Measurements from ENCODE around the gene MYH1. TPM values are rescaled to one million over a fixed set of nuclear protein-coding genes. Genes with fewer than 3 reads are reported as not detected.
"Not testable (repeated sequence)": the region's sequence is repeated elsewhere in the genome, so short reads cannot be mapped to it uniquely, and the experiment has no call there.

Gene MYH1
- total and polyA plus RNA-seq, 4 donors = 0.14 TPM; not detected in 3

DNA sequence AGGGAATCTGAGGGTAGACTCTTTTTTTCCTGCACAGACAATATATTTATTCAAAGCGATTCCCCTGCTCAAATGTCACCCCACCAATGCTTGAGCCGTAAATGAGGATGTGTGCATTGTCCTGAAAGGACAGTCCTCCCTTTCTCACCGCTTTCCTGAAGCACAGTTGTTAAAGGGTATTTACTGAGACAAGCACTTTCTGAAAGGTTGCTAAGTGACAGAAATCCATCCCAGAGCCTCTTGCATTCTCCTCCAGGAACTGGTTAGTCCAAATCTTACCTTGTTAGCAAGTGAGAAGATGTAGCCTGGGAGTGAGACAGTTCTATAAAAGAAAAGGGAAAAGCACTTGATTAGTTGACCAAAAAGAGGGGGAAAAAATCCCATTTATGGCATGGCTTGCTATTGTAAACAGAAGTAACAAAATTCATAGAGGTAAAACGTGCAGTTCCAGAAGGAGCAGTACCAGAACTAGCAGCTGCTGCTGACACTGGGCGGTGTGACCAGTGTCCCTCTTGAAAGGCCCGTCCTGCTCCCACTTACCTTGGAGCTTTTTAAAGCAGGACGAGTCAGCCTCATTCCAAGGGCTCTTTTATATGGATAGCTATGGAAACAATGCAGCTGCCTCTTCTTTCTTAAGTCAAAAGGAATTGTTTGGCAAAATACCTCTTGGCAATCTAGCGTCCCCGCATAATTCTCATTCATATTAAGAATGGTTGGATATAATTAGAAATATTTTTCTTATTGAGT, 30.9 kb upstream of the MYH1 start, which contains the start of gene MYH2:
Gene MYH2 (minus strand): TSS at position 563 of the 747 bp plus-strand sequence. CDS start 1,738 bp downstream, outside the sequence.
- no peaks in the 10 kb centered on the region for H3K4me1 ChIP-seq (ENCODE audit: control insufficient read depth in 4 of 4, insufficient read depth in 4 of 4, low read length in 3 of 4)
- TF ChIP-seq JUND (IDR thresholded peaks at IDR 0.05) (no peak), RAD21 (IDR thresholded peaks at IDR 0.05) (no peak), EGR1 (IDR thresholded peaks at IDR 0.05; ENCODE audit: low read depth in 2 of 2) (no peak), NR2F2 (IDR thresholded peaks at IDR 0.05) (no peak), FOXA2 (IDR thresholded peaks at IDR 0.05) (no peak), HNF4A (conservative IDR thresholded peaks at IDR 0.05) (no peak), YY1 (IDR thresholded peaks at IDR 0.05) (no peak), ZBTB33 (IDR thresholded peaks at IDR 0.05) (no peak)
- TF ChIP-seq, protein P1, sequence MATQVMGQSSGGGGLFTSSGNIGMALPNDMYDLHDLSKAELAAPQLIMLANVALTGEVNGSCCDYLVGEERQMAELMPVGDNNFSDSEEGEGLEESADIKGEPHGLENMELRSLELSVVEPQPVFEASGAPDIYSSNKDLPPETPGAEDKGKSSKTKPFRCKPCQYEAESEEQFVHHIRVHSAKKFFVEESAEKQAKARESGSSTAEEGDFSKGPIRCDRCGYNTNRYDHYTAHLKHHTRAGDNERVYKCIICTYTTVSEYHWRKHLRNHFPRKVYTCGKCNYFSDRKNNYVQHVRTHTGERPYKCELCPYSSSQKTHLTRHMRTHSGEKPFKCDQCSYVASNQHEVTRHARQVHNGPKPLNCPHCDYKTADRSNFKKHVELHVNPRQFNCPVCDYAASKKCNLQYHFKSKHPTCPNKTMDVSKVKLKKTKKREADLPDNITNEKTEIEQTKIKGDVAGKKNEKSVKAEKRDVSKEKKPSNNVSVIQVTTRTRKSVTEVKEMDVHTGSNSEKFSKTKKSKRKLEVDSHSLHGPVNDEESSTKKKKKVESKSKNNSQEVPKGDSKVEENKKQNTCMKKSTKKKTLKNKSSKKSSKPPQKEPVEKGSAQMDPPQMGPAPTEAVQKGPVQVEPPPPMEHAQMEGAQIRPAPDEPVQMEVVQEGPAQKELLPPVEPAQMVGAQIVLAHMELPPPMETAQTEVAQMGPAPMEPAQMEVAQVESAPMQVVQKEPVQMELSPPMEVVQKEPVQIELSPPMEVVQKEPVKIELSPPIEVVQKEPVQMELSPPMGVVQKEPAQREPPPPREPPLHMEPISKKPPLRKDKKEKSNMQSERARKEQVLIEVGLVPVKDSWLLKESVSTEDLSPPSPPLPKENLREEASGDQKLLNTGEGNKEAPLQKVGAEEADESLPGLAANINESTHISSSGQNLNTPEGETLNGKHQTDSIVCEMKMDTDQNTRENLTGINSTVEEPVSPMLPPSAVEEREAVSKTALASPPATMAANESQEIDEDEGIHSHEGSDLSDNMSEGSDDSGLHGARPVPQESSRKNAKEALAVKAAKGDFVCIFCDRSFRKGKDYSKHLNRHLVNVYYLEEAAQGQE (IDR thresholded peaks at IDR 0.05) = no peak
- TF ChIP-seq, protein P2, sequence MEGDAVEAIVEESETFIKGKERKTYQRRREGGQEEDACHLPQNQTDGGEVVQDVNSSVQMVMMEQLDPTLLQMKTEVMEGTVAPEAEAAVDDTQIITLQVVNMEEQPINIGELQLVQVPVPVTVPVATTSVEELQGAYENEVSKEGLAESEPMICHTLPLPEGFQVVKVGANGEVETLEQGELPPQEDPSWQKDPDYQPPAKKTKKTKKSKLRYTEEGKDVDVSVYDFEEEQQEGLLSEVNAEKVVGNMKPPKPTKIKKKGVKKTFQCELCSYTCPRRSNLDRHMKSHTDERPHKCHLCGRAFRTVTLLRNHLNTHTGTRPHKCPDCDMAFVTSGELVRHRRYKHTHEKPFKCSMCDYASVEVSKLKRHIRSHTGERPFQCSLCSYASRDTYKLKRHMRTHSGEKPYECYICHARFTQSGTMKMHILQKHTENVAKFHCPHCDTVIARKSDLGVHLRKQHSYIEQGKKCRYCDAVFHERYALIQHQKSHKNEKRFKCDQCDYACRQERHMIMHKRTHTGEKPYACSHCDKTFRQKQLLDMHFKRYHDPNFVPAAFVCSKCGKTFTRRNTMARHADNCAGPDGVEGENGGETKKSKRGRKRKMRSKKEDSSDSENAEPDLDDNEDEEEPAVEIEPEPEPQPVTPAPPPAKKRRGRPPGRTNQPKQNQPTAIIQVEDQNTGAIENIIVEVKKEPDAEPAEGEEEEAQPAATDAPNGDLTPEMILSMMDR (IDR thresholded peaks at IDR 0.05; ENCODE audit: low read depth, low read length, missing input control) = no peak
- no peaks in the 10 kb centered on the region for H3K27me3 ChIP-seq (ENCODE audit: control insufficient read depth in 4 of 4, insufficient read depth in 4 of 4, low read length in 3 of 4)
- H3K27ac ChIP-seq (ENCODE audit: low read depth in 1 of 2, low read length in 2 of 2) = no peak within 1 kb of the TSS
- DNase-seq (ENCODE audit: low spot score) = no peak
- H3K9ac ChIP-seq (ENCODE audit: low read depth in 1 of 2, low read length in 2 of 2) = no peak within 1 kb of the TSS
- no peaks in the 10 kb centered on the region for H3K9me3 ChIP-seq (ENCODE audit: control insufficient read depth in 4 of 4, low read length in 3 of 4)
- 49% methylated on average over 9 of the region's 9 CpGs for WGBS
- no peak within 1 kb of the TSS for H3K4me3 ChIP-seq (ENCODE audit: low read depth in 1 of 3, low read length in 3 of 3)
- no peaks in the 10 kb centered on the region for H3K36me3 ChIP-seq (ENCODE audit: control insufficient read depth in 4 of 4, insufficient read depth in 3 of 4, low read depth in 1 of 4, low read length in 3 of 4)

- no peak overlapping the region for H3K27ac ChIP-seq (ENCODE audit: low read depth in 1 of 2, low read length in 2 of 2)
- DNase-seq (ENCODE audit: low spot score) = no peak
- no peaks in the 10 kb centered on the region for H3K27me3 ChIP-seq (ENCODE audit: control insufficient read depth in 4 of 4, insufficient read depth in 4 of 4, low read length in 3 of 4)
- H3K4me1 ChIP-seq (ENCODE audit: control insufficient read depth in 4 of 4, insufficient read depth in 4 of 4, low read length in 3 of 4) = no peaks in the 10 kb centered on the region
- no peak overlapping the region for H3K4me3 ChIP-seq (ENCODE audit: low read depth in 1 of 3, low read length in 3 of 3)
- H3K9me3 ChIP-seq (ENCODE audit: control insufficient read depth in 4 of 4, low read length in 3 of 4) = no peaks in the 10 kb centered on the region
- no peak overlapping the region for H3K9ac ChIP-seq (ENCODE audit: low read depth in 1 of 2, low read length in 2 of 2)
- TF ChIP-seq NR2F2 (IDR thresholded peaks at IDR 0.05) = no peak
- no peak for TF ChIP-seq MAX (IDR thresholded peaks at IDR 0.05)
- no peak for TF ChIP-seq FOXA1 (IDR thresholded peaks at IDR 0.05)
- no peak for TF ChIP-seq TAF1 (conservative IDR thresholded peaks at IDR 0.05)
- TF ChIP-seq, protein P1 (IDR thresholded peaks at IDR 0.05) = no peak
- TF ChIP-seq JUND (IDR thresholded peaks at IDR 0.05) = no peak
- no peak for TF ChIP-seq HNF4G (IDR thresholded peaks at IDR 0.05)
- TF ChIP-seq SP1 (IDR thresholded peaks at IDR 0.05) = no peak
- no peak for TF ChIP-seq EGR1 (IDR thresholded peaks at IDR 0.05; ENCODE audit: low read depth in 2 of 2)
- TF ChIP-seq YY1 (IDR thresholded peaks at IDR 0.05) = no peak
- 76% methylated on average over 6 of the region's 6 CpGs for WGBS
- H3K36me3 ChIP-seq (ENCODE audit: control insufficient read depth in 4 of 4, insufficient read depth in 3 of 4, low read depth in 1 of 4, low read length in 3 of 4) = no peaks in the 10 kb centered on the region
Measured at GRCh38 chr17:10547351-10547750, 29.0 kb upstream of the MYH1 start.

DNA sequence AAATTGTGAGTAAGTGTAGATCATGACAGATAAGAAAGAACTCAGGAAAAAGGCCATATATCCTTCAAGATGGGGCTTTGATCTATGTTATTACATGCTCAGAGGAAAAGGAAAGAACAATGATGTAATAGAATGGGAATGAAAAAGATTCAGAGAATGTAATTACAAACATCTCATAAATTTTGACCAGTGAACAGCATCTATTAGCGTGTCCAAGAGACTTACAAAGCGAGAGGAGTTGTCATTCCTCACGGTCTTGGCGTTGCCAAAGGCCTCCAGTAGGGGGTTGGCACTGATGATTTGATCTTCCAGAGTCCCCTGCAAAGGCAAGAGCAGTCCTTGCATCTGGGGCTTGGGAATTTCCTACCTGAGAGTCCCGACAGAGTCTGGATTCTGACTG, 25.1 kb upstream of the MYH1 start:
- not testable (repeated sequence) for H3K27me3 ChIP-seq (ENCODE audit: control insufficient read depth in 4 of 4, insufficient read depth in 4 of 4, low read length in 3 of 4); H3K9ac ChIP-seq (ENCODE audit: low read depth in 1 of 2, low read length in 2 of 2); H3K4me1 ChIP-seq (ENCODE audit: control insufficient read depth in 4 of 4, insufficient read depth in 4 of 4, low read length in 3 of 4); H3K9me3 ChIP-seq (ENCODE audit: control insufficient read depth in 4 of 4, low read length in 3 of 4); H3K36me3 ChIP-seq (ENCODE audit: control insufficient read depth in 4 of 4, insufficient read depth in 3 of 4, low read depth in 1 of 4, low read length in 3 of 4); DNase-seq (ENCODE audit: low spot score); H3K27ac ChIP-seq (ENCODE audit: low read depth in 1 of 2, low read length in 2 of 2); H3K4me3 ChIP-seq (ENCODE audit: low read depth in 1 of 3, low read length in 3 of 3)
- WGBS = 66% methylated on average over 5 of the region's 5 CpGs

Data from liver (tissue), 9 donors.